ENCODE measurements around the gene BTNL8.

The BTNL8 gene

DNA sequence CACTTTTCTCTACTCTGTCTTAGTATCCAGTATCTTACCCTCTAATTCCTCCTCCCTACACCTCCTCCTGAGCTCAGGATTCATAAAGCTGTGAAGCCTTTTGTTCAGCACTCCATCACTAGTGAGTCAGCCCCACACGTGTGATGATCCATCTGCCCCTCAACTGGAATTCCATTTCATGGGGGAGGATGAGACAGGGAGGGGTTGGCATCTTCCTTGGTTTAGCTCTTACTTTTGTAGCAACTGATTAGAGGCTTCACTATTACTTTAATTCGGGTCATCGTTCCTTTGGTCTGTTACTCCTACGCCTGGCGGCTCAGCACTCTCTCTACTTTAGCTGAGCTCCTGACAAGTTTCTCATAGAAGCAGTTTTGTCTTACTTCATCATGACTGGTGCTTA, 11.8 kb downstream of the BTNL8 start:
- Histone ChIP-seq H3K27me3 (ENCODE audit: control insufficient read depth in 2 of 2, insufficient read depth in 2 of 2, low read length in 2 of 2) (no peaks in the 10 kb centered on the region), H3K9ac (ENCODE audit: low read depth in 1 of 2, low read length in 2 of 2) (no peak overlapping the region), H3K27ac (ENCODE audit: low read depth in 2 of 2, low read length in 2 of 2) (no peak overlapping the region), H3K4me1 (ENCODE audit: control insufficient read depth in 2 of 2, insufficient read depth in 2 of 2, low read length in 2 of 2) (no peaks in the 10 kb centered on the region), H3K4me3 (ENCODE audit: low read length in 2 of 2) (no peak overlapping the region), H3K9me3 (ENCODE audit: control insufficient read depth in 2 of 2, low read length in 2 of 2) (no peaks in the 10 kb centered on the region), H3K36me3 (ENCODE audit: control insufficient read depth in 2 of 2, insufficient read depth in 2 of 2, low read length in 2 of 2) (peaks cover 3% of the 10 kb centered on the region in 2 donors)

DNA sequence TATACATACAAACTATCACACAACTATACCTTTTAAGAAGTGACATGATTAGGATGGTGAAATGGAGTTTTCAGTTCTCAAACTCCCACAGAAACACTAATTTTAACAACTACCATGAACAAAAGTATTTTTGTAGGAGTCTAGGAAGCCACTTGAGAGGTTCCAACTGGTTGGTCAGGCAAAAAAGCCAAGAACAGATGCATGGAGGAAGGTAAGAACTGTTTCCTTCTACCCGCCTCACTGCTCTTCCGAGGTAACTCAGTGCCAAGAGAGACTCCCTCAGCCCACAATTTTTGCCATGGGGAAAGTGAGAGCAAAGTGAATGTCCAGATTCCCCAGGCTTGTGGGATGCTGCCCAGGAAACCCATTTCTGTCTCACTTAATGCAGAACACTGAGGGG, 15.7 kb downstream of the BTNL8 start:
- Histone ChIP-seq H3K9me3 (ENCODE audit: control insufficient read depth in 2 of 2, low read length in 2 of 2) (no peaks in the 10 kb centered on the region), H3K27ac (ENCODE audit: low read depth in 2 of 2, low read length in 2 of 2) (no peak overlapping the region), H3K4me3 (ENCODE audit: low read length in 2 of 2) (no peak overlapping the region), H3K27me3 (ENCODE audit: control insufficient read depth in 2 of 2, insufficient read depth in 2 of 2, low read length in 2 of 2) (no peaks in the 10 kb centered on the region), H3K4me1 (ENCODE audit: control insufficient read depth in 2 of 2, insufficient read depth in 2 of 2, low read length in 2 of 2) (no peaks in the 10 kb centered on the region), H3K36me3 (ENCODE audit: control insufficient read depth in 2 of 2, insufficient read depth in 2 of 2, low read length in 2 of 2) (peaks cover 3% of the 10 kb centered on the region in 2 donors), H3K9ac (ENCODE audit: low read depth in 1 of 2, low read length in 2 of 2) (no peak overlapping the region)

DNA sequence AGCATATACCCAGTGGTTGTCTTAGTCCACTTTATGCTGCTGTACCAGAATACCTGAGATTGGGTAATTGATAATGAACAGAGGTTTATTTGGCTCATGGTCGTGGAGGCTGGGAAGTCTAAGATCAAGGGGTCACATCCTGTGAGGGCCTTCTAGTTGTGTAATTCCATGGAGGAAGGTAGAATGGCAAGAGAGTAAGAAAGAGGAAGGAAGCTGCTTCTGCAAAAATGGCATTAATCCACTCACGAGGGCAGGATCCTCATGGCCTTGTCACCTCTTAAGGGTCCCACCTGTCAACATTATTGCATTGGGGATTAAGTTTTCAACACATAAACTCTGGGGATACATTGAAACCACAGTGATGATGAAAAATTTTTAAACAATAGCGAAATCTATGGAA, 17.0 kb downstream of the BTNL8 start:
- Histone ChIP-seq H3K36me3 (ENCODE audit: control insufficient read depth in 2 of 2, insufficient read depth in 2 of 2, low read length in 2 of 2) (peaks cover 3% of the 10 kb centered on the region in 2 donors), H3K27ac (ENCODE audit: low read depth in 2 of 2, low read length in 2 of 2) (no peak overlapping the region), H3K27me3 (ENCODE audit: control insufficient read depth in 2 of 2, insufficient read depth in 2 of 2, low read length in 2 of 2) (no peaks in the 10 kb centered on the region), H3K4me3 (ENCODE audit: low read length in 2 of 2) (no peak overlapping the region), H3K9ac (ENCODE audit: low read depth in 1 of 2, low read length in 2 of 2) (no peak overlapping the region), H3K9me3 (ENCODE audit: control insufficient read depth in 2 of 2, low read length in 2 of 2) (no peaks in the 10 kb centered on the region), H3K4me1 (ENCODE audit: control insufficient read depth in 2 of 2, insufficient read depth in 2 of 2, low read length in 2 of 2) (no peaks in the 10 kb centered on the region)

DNA sequence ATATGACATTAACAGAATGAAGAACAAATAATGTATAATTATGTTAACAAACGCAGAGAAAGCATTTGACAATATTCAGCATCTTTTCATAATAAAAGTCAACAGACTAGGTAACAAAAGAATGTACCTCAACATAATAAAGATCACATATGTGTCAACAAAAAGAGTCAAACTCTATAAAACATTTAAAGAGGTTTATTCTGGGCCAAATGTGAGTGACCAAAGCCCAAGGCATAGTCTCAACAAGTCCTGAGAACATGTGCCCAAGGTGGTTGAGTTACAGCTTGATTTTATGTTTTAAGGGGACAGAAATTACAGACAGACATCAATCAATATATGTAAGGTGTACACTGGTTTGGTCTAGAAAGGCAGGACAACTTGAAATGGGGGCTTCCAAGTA, 19.4 kb downstream of the BTNL8 start:
- Histone ChIP-seq H3K4me1 (ENCODE audit: control insufficient read depth in 2 of 2, insufficient read depth in 2 of 2, low read length in 2 of 2) (no peaks in the 10 kb centered on the region), H3K36me3 (ENCODE audit: control insufficient read depth in 2 of 2, insufficient read depth in 2 of 2, low read length in 2 of 2) (peaks cover 0 to 3% of the 10 kb centered on the region in 2 donors), H3K27me3 (ENCODE audit: control insufficient read depth in 2 of 2, insufficient read depth in 2 of 2, low read length in 2 of 2) (no peaks in the 10 kb centered on the region), H3K9me3 (ENCODE audit: control insufficient read depth in 2 of 2, low read length in 2 of 2) (no peaks in the 10 kb centered on the region), H3K4me3 (ENCODE audit: low read length in 2 of 2) (no peak overlapping the region), H3K9ac (ENCODE audit: low read depth in 1 of 2, low read length in 2 of 2) (no peak overlapping the region), H3K27ac (ENCODE audit: low read depth in 2 of 2, low read length in 2 of 2) (no peak overlapping the region)

DNA sequence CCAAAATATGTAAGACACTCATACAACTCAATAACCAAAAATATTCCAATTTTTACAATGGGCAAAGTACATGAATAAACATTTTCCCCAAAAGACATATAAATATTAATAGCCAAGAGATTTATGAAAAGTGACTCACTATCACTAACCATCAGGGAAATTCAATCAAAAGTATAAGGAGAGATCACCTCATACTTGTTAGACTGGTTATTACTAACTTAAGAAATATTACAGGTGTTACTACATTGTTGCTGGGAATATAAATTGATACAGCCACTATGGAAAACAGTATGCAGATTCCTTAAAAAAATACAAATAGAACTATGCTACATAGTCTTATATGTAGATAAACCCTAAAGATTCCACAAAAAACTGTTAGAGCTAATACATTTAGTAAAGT, 21.8 kb downstream of the BTNL8 start:
- Histone ChIP-seq H3K9me3 (ENCODE audit: control insufficient read depth in 2 of 2, low read length in 2 of 2) (peaks cover 0 to 5% of the 10 kb centered on the region in 2 donors), H3K9ac (ENCODE audit: low read depth in 1 of 2, low read length in 2 of 2) (no peak overlapping the region), H3K4me3 (ENCODE audit: low read length in 2 of 2) (no peak overlapping the region), H3K27me3 (ENCODE audit: control insufficient read depth in 2 of 2, insufficient read depth in 2 of 2, low read length in 2 of 2) (no peaks in the 10 kb centered on the region), H3K4me1 (ENCODE audit: control insufficient read depth in 2 of 2, insufficient read depth in 2 of 2, low read length in 2 of 2) (no peaks in the 10 kb centered on the region), H3K27ac (ENCODE audit: low read depth in 2 of 2, low read length in 2 of 2) (no peak overlapping the region), H3K36me3 (ENCODE audit: control insufficient read depth in 2 of 2, insufficient read depth in 2 of 2, low read length in 2 of 2) (peaks cover 0 to 4% of the 10 kb centered on the region in 2 donors)

DNA sequence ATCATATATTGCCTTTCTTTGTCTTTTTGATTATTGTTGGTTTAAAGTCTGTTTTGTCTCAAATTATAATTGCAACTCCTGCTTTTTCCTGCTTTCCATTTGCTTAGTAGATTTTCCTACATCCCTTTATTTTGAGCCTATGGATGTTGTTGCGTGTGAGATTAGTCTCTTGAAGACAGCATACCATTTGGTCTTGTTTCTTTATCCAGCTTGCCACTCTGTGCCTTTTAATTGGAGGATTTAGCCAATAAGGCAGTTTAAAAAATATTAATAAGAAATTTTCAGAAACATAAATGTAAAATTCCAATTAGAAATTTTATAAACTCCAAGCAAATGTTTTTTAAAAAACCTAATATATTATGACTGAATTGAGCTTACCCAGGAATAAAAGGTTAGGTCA, 24.0 kb downstream of the BTNL8 start:
- H3K27me3 ChIP-seq (ENCODE audit: control insufficient read depth in 2 of 2, insufficient read depth in 2 of 2, low read length in 2 of 2), result no peaks in the 10 kb centered on the region

DNA sequence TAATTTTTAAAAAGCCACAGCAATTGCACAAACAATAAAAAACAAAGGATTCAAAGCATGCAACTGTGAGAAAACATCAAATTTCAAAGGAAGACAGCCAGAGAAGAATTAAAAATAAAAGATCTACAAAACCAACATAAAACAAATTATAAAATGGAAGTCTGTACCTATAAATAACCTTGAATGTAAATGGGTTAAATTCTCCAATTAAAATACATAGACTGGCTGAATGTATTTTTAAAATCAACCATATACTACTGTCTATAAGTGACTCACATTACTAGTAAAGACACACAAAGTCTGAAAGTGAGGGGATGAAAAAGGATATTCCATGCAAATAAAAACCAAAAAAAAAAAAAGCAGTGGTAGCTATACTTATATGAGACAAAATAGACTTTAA, 33.7 kb downstream of the BTNL8 start:
- H3K9me3 ChIP-seq (ENCODE audit: control insufficient read depth in 2 of 2, low read length in 2 of 2), result peaks cover 0 to 12% of the 10 kb centered on the region in 2 donors
- peaks cover 0 to 6% of the 10 kb centered on the region in 2 donors for H3K36me3 ChIP-seq (ENCODE audit: control insufficient read depth in 2 of 2, insufficient read depth in 2 of 2, low read length in 2 of 2)

More for the DNA sequence above, 24.0 kb downstream of the BTNL8 start:
- Histone ChIP-seq H3K9ac (ENCODE audit: low read depth in 1 of 2, low read length in 2 of 2) (no peak overlapping the region), H3K4me3 (ENCODE audit: low read length in 2 of 2) (no peak overlapping the region), H3K27ac (ENCODE audit: low read depth in 2 of 2, low read length in 2 of 2) (no peak overlapping the region), H3K4me1 (ENCODE audit: control insufficient read depth in 2 of 2, insufficient read depth in 2 of 2, low read length in 2 of 2) (no peaks in the 10 kb centered on the region), H3K9me3 (ENCODE audit: control insufficient read depth in 2 of 2, low read length in 2 of 2) (peaks cover 0 to 5% of the 10 kb centered on the region in 2 donors), H3K36me3 (ENCODE audit: control insufficient read depth in 2 of 2, insufficient read depth in 2 of 2, low read length in 2 of 2) (peaks cover 0 to 4% of the 10 kb centered on the region in 2 donors)

DNA sequence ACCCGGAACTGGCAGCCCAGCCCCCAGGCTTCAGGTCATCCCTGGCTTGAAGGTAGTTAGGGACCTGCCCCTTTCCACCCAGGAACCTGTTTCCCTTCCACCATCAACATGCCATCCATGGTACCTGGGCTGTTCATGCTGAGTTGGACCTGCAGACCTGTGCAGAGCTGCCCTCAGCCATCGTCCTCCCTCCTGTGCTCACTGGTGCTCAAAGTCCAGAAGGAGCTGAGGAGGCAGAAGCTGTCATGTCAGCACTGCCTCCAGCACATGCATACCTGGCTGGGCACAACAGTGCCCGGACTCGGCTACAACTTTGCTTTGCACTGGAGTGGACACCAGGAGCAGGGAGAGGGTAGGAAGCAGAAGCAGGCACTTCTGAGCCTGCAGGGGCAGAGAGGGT, 36.2 kb downstream of the BTNL8 start:
- Histone ChIP-seq H3K27ac (ENCODE audit: low read depth in 2 of 2, low read length in 2 of 2) (no peak overlapping the region), H3K4me1 (ENCODE audit: control insufficient read depth in 2 of 2, insufficient read depth in 2 of 2, low read length in 2 of 2) (no peaks in the 10 kb centered on the region), H3K9ac (ENCODE audit: low read depth in 1 of 2, low read length in 2 of 2) (no peak overlapping the region), H3K4me3 (ENCODE audit: low read length in 2 of 2) (no peak overlapping the region), H3K9me3 (ENCODE audit: control insufficient read depth in 2 of 2, low read length in 2 of 2) (peaks cover 5 to 12% of the 10 kb centered on the region in 2 donors), H3K36me3 (ENCODE audit: control insufficient read depth in 2 of 2, insufficient read depth in 2 of 2, low read length in 2 of 2) (peaks cover 0 to 6% of the 10 kb centered on the region in 2 donors), H3K27me3 (ENCODE audit: control insufficient read depth in 2 of 2, insufficient read depth in 2 of 2, low read length in 2 of 2) (no peaks in the 10 kb centered on the region)

More for the DNA sequence above, 33.7 kb downstream of the BTNL8 start:
- Histone ChIP-seq H3K9ac (ENCODE audit: low read depth in 1 of 2, low read length in 2 of 2) (no peak overlapping the region), H3K27ac (ENCODE audit: low read depth in 2 of 2, low read length in 2 of 2) (no peak overlapping the region), H3K27me3 (ENCODE audit: control insufficient read depth in 2 of 2, insufficient read depth in 2 of 2, low read length in 2 of 2) (no peaks in the 10 kb centered on the region), H3K4me3 (ENCODE audit: low read length in 2 of 2) (no peak overlapping the region), H3K4me1 (ENCODE audit: control insufficient read depth in 2 of 2, insufficient read depth in 2 of 2, low read length in 2 of 2) (no peaks in the 10 kb centered on the region)

DNA sequence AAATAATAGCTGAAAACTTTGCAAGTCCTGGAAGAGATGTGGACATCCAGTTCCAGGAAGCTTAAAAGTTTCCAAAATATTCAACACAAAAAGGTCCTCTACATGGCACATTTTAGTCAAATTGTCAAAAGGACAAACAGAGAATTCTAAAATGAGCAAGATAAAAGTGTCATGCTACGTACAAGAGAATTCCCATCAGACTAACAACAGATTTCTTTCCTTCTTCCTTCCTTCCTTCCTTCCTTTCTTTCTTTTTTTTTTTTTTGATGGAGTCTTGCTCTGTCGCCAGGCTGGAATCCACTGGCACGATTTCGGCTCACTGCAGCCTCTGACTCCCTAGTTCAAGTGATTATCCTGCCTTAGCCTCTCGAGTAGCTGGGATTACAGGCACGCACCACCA, 39.3 kb downstream of the BTNL8 start:
- no peak overlapping the region for H3K27ac ChIP-seq (ENCODE audit: low read depth in 2 of 2, low read length in 2 of 2)

DNA sequence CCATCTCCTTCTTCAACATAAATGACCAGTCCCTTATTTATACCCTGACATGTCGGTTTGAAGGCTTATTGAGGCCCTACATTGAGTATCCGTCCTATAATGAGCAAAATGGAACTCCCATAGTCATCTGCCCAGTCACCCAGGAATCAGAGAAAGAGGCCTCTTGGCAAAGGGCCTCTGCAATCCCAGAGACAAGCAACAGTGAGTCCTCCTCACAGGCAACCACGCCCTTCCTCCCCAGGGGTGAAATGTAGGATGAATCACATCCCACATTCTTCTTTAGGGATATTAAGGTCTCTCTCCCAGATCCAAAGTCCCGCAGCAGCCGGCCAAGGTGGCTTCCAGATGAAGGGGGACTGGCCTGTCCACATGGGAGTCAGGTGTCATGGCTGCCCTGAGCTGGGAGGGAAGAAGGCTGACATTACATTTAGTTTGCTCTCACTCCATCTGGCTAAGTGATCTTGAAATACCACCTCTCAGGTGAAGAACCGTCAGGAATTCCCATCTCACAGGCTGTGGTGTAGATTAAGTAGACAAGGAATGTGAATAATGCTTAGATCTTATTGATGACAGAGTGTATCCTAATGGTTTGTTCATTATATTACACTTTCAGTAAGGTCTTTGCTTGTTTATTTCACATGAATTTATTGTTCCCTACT, 51.5 kb downstream of the BTNL8 start:
- Histone ChIP-seq H3K36me3 (ENCODE audit: control insufficient read depth in 2 of 2, insufficient read depth in 2 of 2, low read length in 2 of 2) (no peaks in the 10 kb centered on the region), H3K9ac (ENCODE audit: low read depth in 1 of 2, low read length in 2 of 2) (no peak overlapping the region), H3K27me3 (ENCODE audit: control insufficient read depth in 2 of 2, insufficient read depth in 2 of 2, low read length in 2 of 2) (no peaks in the 10 kb centered on the region), H3K9me3 (ENCODE audit: control insufficient read depth in 2 of 2, low read length in 2 of 2) (no peaks in the 10 kb centered on the region), H3K4me1 (ENCODE audit: control insufficient read depth in 2 of 2, insufficient read depth in 2 of 2, low read length in 2 of 2) (no peaks in the 10 kb centered on the region), H3K27ac (ENCODE audit: low read depth in 2 of 2, low read length in 2 of 2) (no peak overlapping the region), H3K4me3 (ENCODE audit: low read length in 2 of 2) (no peak overlapping the region)

More for the DNA sequence above, 39.3 kb downstream of the BTNL8 start:
- Histone ChIP-seq H3K27me3 (ENCODE audit: control insufficient read depth in 2 of 2, insufficient read depth in 2 of 2, low read length in 2 of 2) (no peaks in the 10 kb centered on the region), H3K9me3 (ENCODE audit: control insufficient read depth in 2 of 2, low read length in 2 of 2) (peaks cover 5 to 12% of the 10 kb centered on the region in 2 donors), H3K4me1 (ENCODE audit: control insufficient read depth in 2 of 2, insufficient read depth in 2 of 2, low read length in 2 of 2) (no peaks in the 10 kb centered on the region), H3K9ac (ENCODE audit: low read depth in 1 of 2, low read length in 2 of 2) (no peak overlapping the region), H3K4me3 (ENCODE audit: low read length in 2 of 2) (no peak overlapping the region), H3K36me3 (ENCODE audit: control insufficient read depth in 2 of 2, insufficient read depth in 2 of 2, low read length in 2 of 2) (peaks cover 0 to 6% of the 10 kb centered on the region in 2 donors)

Data from mucosa of rectum (tissue), 2 donors.